HepG2 (cell line): ENCODE data around the gene ZNF341. TPM values are rescaled to one million over a fixed set of nuclear protein-coding genes. Genes with fewer than 3 reads are reported as not detected.
A peak's percentile ranks its signal among the peaks of the same experiment; 100 is the strongest.

Source experiments
- ATF7 ChIP-seq, 2 experiments: fragments of 450-650 bp in 1 of 2; sonication (generic) in 1 of 2; formaldehyde crosslinking in 1 of 2; IDR thresholded peaks; 2 replicates each; pipeline versions ENCODE4 v1.4.0 to v1.6.1; 2016 to 2020; ENCODE audit warnings: antibody characterized with exemption in 1 of 2, mild to moderate bottlenecking in 1 of 2, missing genetic modification reagents in 1 of 2
- FIP1L1 ChIP-seq: fragments of 200-400 bp; formaldehyde crosslinking; IDR thresholded peaks from 2 replicates; pipeline ENCODE4 v1.6.1; 2018; ENCODE audit warnings: low read depth, mild to moderate bottlenecking, low read length, moderate library complexity, borderline replicate concordance; ENCODE audit not compliant: insufficient read depth
- FOXA1 ChIP-seq, 2 experiments: fragments of 450-650 bp in 1 of 2; sonication (generic) in 1 of 2; formaldehyde crosslinking in 1 of 2; IDR thresholded peaks; 2 replicates each; pipeline versions ENCODE4 v1.4.0 to v1.6.1; 2016 to 2020; ENCODE audit warnings: missing genetic modification reagents in 1 of 2
- SAP130 ChIP-seq: IDR thresholded peaks from 2 replicates; pipeline ENCODE4 v1.6.1; 2016; ENCODE audit warnings: low read depth
- TBX3 ChIP-seq: fragments of 450-650 bp; IDR thresholded peaks from 2 replicates; pipeline ENCODE4 v1.6.1; 2017; ENCODE audit warnings: antibody characterized with exemption, mild to moderate bottlenecking, inconsistent platforms, borderline replicate concordance
- TCF7 ChIP-seq: sonication (generic); IDR thresholded peaks from 2 replicates; pipeline ENCODE4 v1.6.1; 2016; ENCODE audit warnings: antibody characterized with exemption, low read depth
- ZFP41 ChIP-seq: sonication (generic); formaldehyde crosslinking; IDR thresholded peaks from 2 replicates; pipeline ENCODE4 v1.4.0; 2020; ENCODE audit warnings: mild to moderate bottlenecking, missing genetic modification reagents, borderline replicate concordance
- ZNF207 ChIP-seq: fragments of 450-650 bp; IDR thresholded peaks from 2 replicates; pipeline ENCODE4 v1.6.1; 2016; ENCODE audit warnings: antibody characterized with exemption, borderline replicate concordance
- ZNF510 ChIP-seq: sonication (generic); formaldehyde crosslinking; IDR thresholded peaks from 2 replicates; pipeline ENCODE4 v1.4.0; 2020; ENCODE audit warnings: low read depth, mild to moderate bottlenecking, missing genetic modification reagents
- polyA plus RNA-seq, 8 experiments: library from polyadenylated mRNA; depleted of rRNA in 3 of 8; stranded (reverse) in 7 of 8; unstranded in 1 of 8; fragments of >200 nt; fragmentation: Illumina TruSeq in 4 of 8; extraction: Trizol in 4 of 8; gene quantifications; 2 replicates each; pipeline versions ENCODE4 v1.2.1 to v1.2.3, GENCODE V29; 2011 to 2016; ENCODE audit warnings: low read depth in 4 of 8, missing spikeins in 1 of 8, mixed read lengths in 1 of 8; ENCODE audit not compliant: insufficient read depth in 1 of 8
- total RNA-seq, 5 experiments: library from RNA; depleted of rRNA; stranded (reverse); fragments of >200 nt; fragmentation: Illumina TruSeq; extraction: Trizol; gene quantifications; 2 replicates each; pipeline ENCODE4 v1.2.3, GENCODE V29; 2016; ENCODE audit warnings: low read depth in 1 of 5
- TF ChIP-seq, protein P1 (sequence below): sonication (generic); formaldehyde crosslinking; IDR thresholded peaks from 2 replicates; pipeline ENCODE4 v1.5.0; 2020; ENCODE audit warnings: mild to moderate bottlenecking, missing genetic modification reagents, borderline replicate concordance
- TF ChIP-seq, protein P2 (sequence below): sonication (generic); formaldehyde crosslinking; IDR thresholded peaks from 2 replicates; pipeline ENCODE4 v1.4.0; 2020; ENCODE audit warnings: mild to moderate bottlenecking, missing genetic modification reagents
- TF ChIP-seq, protein P3 (sequence below): sonication (generic); formaldehyde crosslinking; IDR thresholded peaks from 2 replicates; pipeline ENCODE4 v1.8.0; 2022; ENCODE audit warnings: mild to moderate bottlenecking, missing genetic modification reagents, moderate library complexity
- TF ChIP-seq, protein P4 (sequence below): sonication (generic); formaldehyde crosslinking; IDR thresholded peaks from 2 replicates; pipeline ENCODE4 v1.5.0; 2020; ENCODE audit warnings: missing genetic modification reagents
- TF ChIP-seq, protein P5 (sequence below): IDR thresholded peaks from 2 replicates; pipeline ENCODE4 v1.6.1; 2016; ENCODE audit warnings: low read depth, borderline replicate concordance

The ZNF341 gene
- total and polyA plus RNA-seq, 2 of the 13 experiments (the other 11 are each of a cell fraction or from before 2014, with no cell fraction given), result 1.1 to 2.2 TPM

DNA sequence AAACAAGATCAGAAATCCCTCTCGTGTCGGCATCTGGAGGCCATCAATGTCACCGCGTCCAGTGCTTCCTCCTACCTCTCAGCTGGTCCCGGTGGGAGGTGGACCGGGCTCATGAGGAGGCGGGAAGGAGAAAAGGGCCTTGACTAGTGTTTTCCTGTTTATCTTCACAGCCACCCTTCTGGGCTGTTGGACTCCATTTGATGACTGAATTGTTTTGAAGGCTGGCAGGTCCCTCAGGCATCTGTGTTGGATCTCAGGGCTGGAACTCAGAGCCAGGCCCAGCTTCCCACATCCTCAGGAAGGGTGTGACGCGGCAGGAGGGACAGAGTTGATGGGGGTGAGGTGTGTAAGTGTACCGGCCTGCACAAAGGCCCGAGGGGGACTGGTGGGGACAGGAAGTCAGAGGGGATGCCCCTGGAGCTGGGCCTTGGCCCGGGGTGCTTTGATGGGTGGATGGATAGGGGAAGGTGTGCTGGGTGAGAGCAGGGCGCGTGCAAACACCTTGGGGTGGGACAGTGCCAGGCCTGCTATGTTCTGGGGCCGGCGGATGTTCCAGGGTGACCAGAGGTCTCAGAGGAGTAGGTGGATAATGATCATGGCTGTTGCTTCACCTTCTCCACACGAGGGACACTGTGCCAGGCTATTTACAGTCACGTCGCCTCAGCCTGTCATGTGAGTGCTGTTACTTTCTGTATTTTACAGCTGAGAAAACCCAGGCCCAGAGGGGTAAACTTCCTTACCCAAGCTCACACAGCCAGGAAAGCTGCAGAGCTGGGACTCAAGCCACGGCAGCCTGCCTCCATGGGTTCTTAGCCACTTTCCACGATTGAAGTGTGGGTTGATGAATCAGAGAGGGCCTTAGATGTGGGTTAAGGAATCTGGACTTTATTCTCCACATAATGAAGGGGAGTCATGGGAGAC is 61.5 kb downstream of the ZNF341 start (continued):
- TF ChIP-seq, protein P1, sequence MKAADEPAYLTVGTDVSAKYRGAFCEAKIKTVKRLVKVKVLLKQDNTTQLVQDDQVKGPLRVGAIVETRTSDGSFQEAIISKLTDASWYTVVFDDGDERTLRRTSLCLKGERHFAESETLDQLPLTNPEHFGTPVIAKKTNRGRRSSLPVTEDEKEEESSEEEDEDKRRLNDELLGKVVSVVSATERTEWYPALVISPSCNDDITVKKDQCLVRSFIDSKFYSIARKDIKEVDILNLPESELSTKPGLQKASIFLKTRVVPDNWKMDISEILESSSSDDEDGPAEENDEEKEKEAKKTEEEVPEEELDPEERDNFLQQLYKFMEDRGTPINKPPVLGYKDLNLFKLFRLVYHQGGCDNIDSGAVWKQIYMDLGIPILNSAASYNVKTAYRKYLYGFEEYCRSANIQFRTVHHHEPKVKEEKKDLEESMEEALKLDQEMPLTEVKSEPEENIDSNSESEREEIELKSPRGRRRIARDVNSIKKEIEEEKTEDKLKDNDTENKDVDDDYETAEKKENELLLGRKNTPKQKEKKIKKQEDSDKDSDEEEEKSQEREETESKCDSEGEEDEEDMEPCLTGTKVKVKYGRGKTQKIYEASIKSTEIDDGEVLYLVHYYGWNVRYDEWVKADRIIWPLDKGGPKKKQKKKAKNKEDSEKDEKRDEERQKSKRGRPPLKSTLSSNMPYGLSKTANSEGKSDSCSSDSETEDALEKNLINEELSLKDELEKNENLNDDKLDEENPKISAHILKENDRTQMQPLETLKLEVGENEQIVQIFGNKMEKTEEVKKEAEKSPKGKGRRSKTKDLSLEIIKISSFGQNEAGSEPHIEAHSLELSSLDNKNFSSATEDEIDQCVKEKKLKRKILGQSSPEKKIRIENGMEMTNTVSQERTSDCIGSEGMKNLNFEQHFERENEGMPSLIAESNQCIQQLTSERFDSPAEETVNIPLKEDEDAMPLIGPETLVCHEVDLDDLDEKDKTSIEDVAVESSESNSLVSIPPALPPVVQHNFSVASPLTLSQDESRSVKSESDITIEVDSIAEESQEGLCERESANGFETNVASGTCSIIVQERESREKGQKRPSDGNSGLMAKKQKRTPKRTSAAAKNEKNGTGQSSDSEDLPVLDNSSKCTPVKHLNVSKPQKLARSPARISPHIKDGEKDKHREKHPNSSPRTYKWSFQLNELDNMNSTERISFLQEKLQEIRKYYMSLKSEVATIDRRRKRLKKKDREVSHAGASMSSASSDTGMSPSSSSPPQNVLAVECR (CRISPR knock-in tag), result peak; percentile 48; the same call in 1 of the 2 replicates
- TF ChIP-seq, protein P2, sequence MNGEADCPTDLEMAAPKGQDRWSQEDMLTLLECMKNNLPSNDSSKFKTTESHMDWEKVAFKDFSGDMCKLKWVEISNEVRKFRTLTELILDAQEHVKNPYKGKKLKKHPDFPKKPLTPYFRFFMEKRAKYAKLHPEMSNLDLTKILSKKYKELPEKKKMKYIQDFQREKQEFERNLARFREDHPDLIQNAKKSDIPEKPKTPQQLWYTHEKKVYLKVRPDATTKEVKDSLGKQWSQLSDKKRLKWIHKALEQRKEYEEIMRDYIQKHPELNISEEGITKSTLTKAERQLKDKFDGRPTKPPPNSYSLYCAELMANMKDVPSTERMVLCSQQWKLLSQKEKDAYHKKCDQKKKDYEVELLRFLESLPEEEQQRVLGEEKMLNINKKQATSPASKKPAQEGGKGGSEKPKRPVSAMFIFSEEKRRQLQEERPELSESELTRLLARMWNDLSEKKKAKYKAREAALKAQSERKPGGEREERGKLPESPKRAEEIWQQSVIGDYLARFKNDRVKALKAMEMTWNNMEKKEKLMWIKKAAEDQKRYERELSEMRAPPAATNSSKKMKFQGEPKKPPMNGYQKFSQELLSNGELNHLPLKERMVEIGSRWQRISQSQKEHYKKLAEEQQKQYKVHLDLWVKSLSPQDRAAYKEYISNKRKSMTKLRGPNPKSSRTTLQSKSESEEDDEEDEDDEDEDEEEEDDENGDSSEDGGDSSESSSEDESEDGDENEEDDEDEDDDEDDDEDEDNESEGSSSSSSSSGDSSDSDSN (CRISPR knock-in tag), result peak; percentile 50; the same call in 1 of the 2 replicates
- no peak for TF ChIP-seq ZNF510 (CRISPR knock-in tag)
- no peak for TF ChIP-seq FIP1L1
- TF ChIP-seq TCF7, result 0 out of 2 replicates have a peak, but pooled peaks have one; percentile 16
- no peak for TF ChIP-seq ZFP41
- TF ChIP-seq, protein P3, sequence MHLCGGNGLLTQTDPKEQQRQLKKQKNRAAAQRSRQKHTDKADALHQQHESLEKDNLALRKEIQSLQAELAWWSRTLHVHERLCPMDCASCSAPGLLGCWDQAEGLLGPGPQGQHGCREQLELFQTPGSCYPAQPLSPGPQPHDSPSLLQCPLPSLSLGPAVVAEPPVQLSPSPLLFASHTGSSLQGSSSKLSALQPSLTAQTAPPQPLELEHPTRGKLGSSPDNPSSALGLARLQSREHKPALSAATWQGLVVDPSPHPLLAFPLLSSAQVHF (CRISPR knock-in tag), result no peak
- no peak for TF ChIP-seq ZNF207
- no peak for TF ChIP-seq ATF7 (IDR thresholded peaks at IDR 0.05)
- peak; percentile 81; the same call in 1 of the 2 replicates for TF ChIP-seq ATF7 (CRISPR knock-in tag; IDR thresholded peaks at IDR 0.05)
- TF ChIP-seq TBX3, result no peak; the same call in 1 of the 2 replicates
- TF ChIP-seq, protein P4, sequence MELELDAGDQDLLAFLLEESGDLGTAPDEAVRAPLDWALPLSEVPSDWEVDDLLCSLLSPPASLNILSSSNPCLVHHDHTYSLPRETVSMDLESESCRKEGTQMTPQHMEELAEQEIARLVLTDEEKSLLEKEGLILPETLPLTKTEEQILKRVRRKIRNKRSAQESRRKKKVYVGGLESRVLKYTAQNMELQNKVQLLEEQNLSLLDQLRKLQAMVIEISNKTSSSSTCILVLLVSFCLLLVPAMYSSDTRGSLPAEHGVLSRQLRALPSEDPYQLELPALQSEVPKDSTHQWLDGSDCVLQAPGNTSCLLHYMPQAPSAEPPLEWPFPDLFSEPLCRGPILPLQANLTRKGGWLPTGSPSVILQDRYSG, result no peak
- no peak for TF ChIP-seq FOXA1 (IDR thresholded peaks at IDR 0.05)
- peak; percentile 43 for TF ChIP-seq FOXA1 (CRISPR knock-in tag; IDR thresholded peaks at IDR 0.05)
- TF ChIP-seq, protein P5, sequence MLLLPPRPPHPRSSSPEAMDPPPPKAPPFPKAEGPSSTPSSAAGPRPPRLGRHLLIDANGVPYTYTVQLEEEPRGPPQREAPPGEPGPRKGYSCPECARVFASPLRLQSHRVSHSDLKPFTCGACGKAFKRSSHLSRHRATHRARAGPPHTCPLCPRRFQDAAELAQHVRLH (CRISPR knock-in tag), result 0 out of 2 replicates have a peak, but pooled peaks have one; percentile 8
- peak; percentile 7; the same call in 1 of the 2 replicates for TF ChIP-seq SAP130 (CRISPR knock-in tag)
